Keratinocyte (primary cell): ENCODE data around the gene DEDD.

Source experiments
- EZH2 ChIP-seq: IDR thresholded peaks from one replicate; pipeline ENCODE4 v1.6.1; 2012; ENCODE audit warnings: inconsistent platforms, mild to moderate bottlenecking, low read length, moderate library complexity
- TF ChIP-seq, protein P1 (sequence below), 3 experiments: IDR thresholded peaks in 1 of 3; conservative IDR thresholded peaks in 1 of 3; optimal IDR thresholded peaks in 1 of 3; 2 replicates in 2 of 3; 3 replicates in 1 of 3; pipeline versions ENCODE3 to v1.5.1; 2011; ENCODE audit warnings: low read length in 3 of 3, mild to moderate bottlenecking in 3 of 3, moderate library complexity in 2 of 3, control low read depth in 1 of 3, inconsistent platforms in 1 of 3; ENCODE audit not compliant: insufficient read depth in 2 of 3; ENCODE audit errors: extremely low read depth in 1 of 3

DNA sequence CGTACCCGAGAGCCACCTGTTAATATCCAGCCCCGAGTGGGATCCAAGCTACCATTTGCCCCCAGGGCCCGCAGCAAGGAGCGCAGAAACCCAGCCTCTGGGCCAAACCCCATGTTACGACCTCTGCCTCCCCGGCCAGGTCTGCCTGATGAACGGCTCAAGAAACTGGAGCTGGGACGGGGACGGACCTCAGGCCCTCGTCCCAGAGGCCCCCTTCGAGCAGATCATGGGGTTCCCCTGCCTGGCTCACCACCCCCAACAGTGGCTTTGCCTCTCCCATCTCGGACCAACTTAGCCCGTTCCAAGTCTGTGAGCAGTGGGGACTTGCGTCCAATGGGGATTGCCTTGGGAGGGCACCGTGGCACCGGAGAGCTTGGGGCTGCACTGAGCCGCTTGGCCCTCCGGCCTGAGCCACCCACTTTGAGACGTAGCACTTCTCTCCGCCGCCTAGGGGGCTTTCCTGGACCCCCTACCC lies 28.2 kb upstream of the DEDD start:
- TF ChIP-seq, protein P1, sequence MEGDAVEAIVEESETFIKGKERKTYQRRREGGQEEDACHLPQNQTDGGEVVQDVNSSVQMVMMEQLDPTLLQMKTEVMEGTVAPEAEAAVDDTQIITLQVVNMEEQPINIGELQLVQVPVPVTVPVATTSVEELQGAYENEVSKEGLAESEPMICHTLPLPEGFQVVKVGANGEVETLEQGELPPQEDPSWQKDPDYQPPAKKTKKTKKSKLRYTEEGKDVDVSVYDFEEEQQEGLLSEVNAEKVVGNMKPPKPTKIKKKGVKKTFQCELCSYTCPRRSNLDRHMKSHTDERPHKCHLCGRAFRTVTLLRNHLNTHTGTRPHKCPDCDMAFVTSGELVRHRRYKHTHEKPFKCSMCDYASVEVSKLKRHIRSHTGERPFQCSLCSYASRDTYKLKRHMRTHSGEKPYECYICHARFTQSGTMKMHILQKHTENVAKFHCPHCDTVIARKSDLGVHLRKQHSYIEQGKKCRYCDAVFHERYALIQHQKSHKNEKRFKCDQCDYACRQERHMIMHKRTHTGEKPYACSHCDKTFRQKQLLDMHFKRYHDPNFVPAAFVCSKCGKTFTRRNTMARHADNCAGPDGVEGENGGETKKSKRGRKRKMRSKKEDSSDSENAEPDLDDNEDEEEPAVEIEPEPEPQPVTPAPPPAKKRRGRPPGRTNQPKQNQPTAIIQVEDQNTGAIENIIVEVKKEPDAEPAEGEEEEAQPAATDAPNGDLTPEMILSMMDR (optimal IDR thresholded peaks at IDR 0.05 in 1 of 3, IDR thresholded peaks at IDR 0.05 in 1 of 3, conservative IDR thresholded peaks at IDR 0.05 in 1 of 3; ENCODE audit: extremely low read depth in 1 of 3, insufficient read depth in 2 of 3, low read length in 3 of 3) = no peak
- TF ChIP-seq EZH2 = no peak
